Sigmoid colon (tissue), 7 donors: ENCODE data around the gene IL17RD. TPM values are rescaled to one million over a fixed set of nuclear protein-coding genes. Genes with fewer than 3 reads are reported as not detected.

ENCODE experiments used
- DNase-seq: peaks from one replicate; pipeline ENCODE4 v3.0.0-alpha.2; 2019
- H3K27ac ChIP-seq, 4 donors: fragments of 200-600 bp; sonication (generic); one replicate each; pipeline ENCODE4 v1.5.1; 2016 to 2019; ENCODE audit warnings: mild to moderate bottlenecking in 1 of 4
- H3K27me3 ChIP-seq, 3 donors: fragments of 200-600 bp; sonication (generic); one replicate each; pipeline ENCODE4 v1.5.1; 2019; ENCODE audit warnings: mild to moderate bottlenecking in 1 of 3
- H3K36me3 ChIP-seq, 4 donors: fragments of 200-600 bp; sonication (generic); one replicate each; pipeline ENCODE4 v1.5.1; 2016 to 2019
- H3K4me1 ChIP-seq, 4 donors: fragments of 200-600 bp; sonication (generic); one replicate each; pipeline ENCODE4 v1.5.1; 2017 to 2019
- H3K4me3 ChIP-seq, 4 donors: fragments of 200-600 bp; sonication (generic); one replicate each; pipeline ENCODE4 v1.5.1; 2017 to 2019; ENCODE audit warnings: mild to moderate bottlenecking in 2 of 4, moderate library complexity in 1 of 4
- H3K9me3 ChIP-seq, 4 donors: fragments of 200-600 bp in 3 of 4; sonication (generic) in 3 of 4; one replicate each; pipeline versions ENCODE4 v1.5.1 to v1.6.1; 2013 to 2019
- CTCF ChIP-seq, 4 experiments: fragments of 450-650 bp in 3 of 4; fragments of 200-600 bp in 1 of 4; IDR thresholded peaks; one replicate each; pipeline ENCODE4 v1.5.1; 2016 to 2019; ENCODE audit warnings: antibody characterized with exemption in 4 of 4, mild to moderate bottlenecking in 3 of 4, moderate library complexity in 2 of 4
- EP300 ChIP-seq, 4 donors: sonication (generic); formaldehyde crosslinking; IDR thresholded peaks; one replicate each; pipeline ENCODE4 v1.6.1; 2017; ENCODE audit warnings: antibody characterized with exemption in 4 of 4
- POLR2A ChIP-seq, 2 donors: fragments of 450-650 bp; IDR thresholded peaks; one replicate each; pipeline ENCODE4 v1.6.1; 2016; ENCODE audit warnings: antibody characterized with exemption in 2 of 2, mild to moderate bottlenecking in 2 of 2, moderate library complexity in 2 of 2
- POLR2AphosphoS5 ChIP-seq, 4 donors: sonication (generic); formaldehyde crosslinking; IDR thresholded peaks; one replicate each; pipeline ENCODE4 v1.6.1; 2017; ENCODE audit warnings: antibody characterized with exemption in 4 of 4
- WGBS, 2 donors: extraction: QIAGEN DNeasy Blood & Tissue Kit; methylation state at CpG; one replicate each; pipeline ENCODE4 v1.1.7; 2013; 5-methylcytosine and 5-hydroxymethylcytosine counted together
- intact Hi-C: fragments of 100-400 bp; cut with DNase I; formaldehyde crosslinking; loops from one replicate; pipeline ENCODE4 v1.15.1; 2023
- polyA plus RNA-seq, 3 donors: library from polyadenylated mRNA; stranded (reverse); fragments of 200-250 nt; gene quantifications; one replicate each; pipeline ENCODE4 v1.2.3, GENCODE V29; 2013
- total RNA-seq, 4 donors: library from RNA; depleted of rRNA; stranded (reverse); fragments of >200 nt; gene quantifications; one replicate each; pipeline ENCODE4 v1.1.0, GENCODE V29; 2016
- donor health status: healthy with polysubstance abuse.
- donor health status: Bipolar disorder and iron deficiency.
- donor health status: healthy.

IL17RD gene
- total and polyA plus RNA-seq, 7 donors, result under 0.01 to 46.8 (median 16.8) TPM

- H3K4me1 ChIP-seq, result peaks cover 0 to 59% (median 24%) of the 10 kb centered on the region in 4 donors
- H3K9me3 ChIP-seq, result no peaks in the 10 kb centered on the region
- intact Hi-C loops, result no loop called here
- no peak for DNase-seq
- WGBS, 2 donors, result 60 to 62% methylated on average over 3 of the region's 3 CpGs
- peaks cover 0 to 13% (median 0%) of the 10 kb centered on the region in 4 donors for H3K36me3 ChIP-seq
- no peaks in the 10 kb centered on the region for H3K27me3 ChIP-seq
- TF ChIP-seq CTCF (IDR thresholded peaks at IDR 0.05) (no peak), POLR2AphosphoS5 (IDR thresholded peaks at IDR 0.05) (no peak), POLR2A (IDR thresholded peaks at IDR 0.05) (no peak), EP300 (IDR thresholded peaks at IDR 0.05) (no peak)
- no peak overlapping the region for H3K4me3 ChIP-seq
- H3K27ac ChIP-seq, result peak overlapping the region in 2 of 4 donors; percentile 80 to 85
These were observed 46.9 kb downstream of the IL17RD start for GRCh38 chr3:57118254-57118653.

GRCh38 chr3:57116501-57116900 is 48.7 kb downstream of the IL17RD start:
- 90 to 96% methylated on average over 3 of the region's 3 CpGs for WGBS, 2 donors
- H3K27ac ChIP-seq, result no peak overlapping the region
- no peak overlapping the region for H3K4me3 ChIP-seq
- no peaks in the 10 kb centered on the region for H3K27me3 ChIP-seq
- intact Hi-C loops, result no loop called here
- H3K9me3 ChIP-seq, result no peaks in the 10 kb centered on the region
- peaks cover 0 to 21% (median 0%) of the 10 kb centered on the region in 4 donors for H3K36me3 ChIP-seq
- DNase-seq, result no peak
- H3K4me1 ChIP-seq, result peaks cover 0 to 48% (median 22%) of the 10 kb centered on the region in 4 donors
- TF ChIP-seq CTCF (IDR thresholded peaks at IDR 0.05), result no peak
- no peak for TF ChIP-seq EP300 (IDR thresholded peaks at IDR 0.05)
- no peak for TF ChIP-seq POLR2AphosphoS5 (IDR thresholded peaks at IDR 0.05)
- no peak for TF ChIP-seq POLR2A (IDR thresholded peaks at IDR 0.05)

GRCh38 chr3:57112206-57112605 is 52.9 kb downstream of the IL17RD start:
- DNase-seq, result no peak
- intact Hi-C loops, result no loop called here
- Histone ChIP-seq H3K36me3 (peaks cover 0 to 37% (median 2%) of the 10 kb centered on the region in 4 donors), H3K27me3 (no peaks in the 10 kb centered on the region), H3K4me3 (no peak overlapping the region), H3K9me3 (no peaks in the 10 kb centered on the region), H3K4me1 (peaks cover 0 to 26% (median 0%) of the 10 kb centered on the region in 4 donors), H3K27ac (peak overlapping the region in 1 of 4 donors; percentile 35)
- 54 to 61% methylated on average over 5 of the region's 5 CpGs for WGBS, 2 donors
- TF ChIP-seq POLR2AphosphoS5 (IDR thresholded peaks at IDR 0.05) (no peak), EP300 (IDR thresholded peaks at IDR 0.05) (no peak), CTCF (IDR thresholded peaks at IDR 0.05) (no peak), POLR2A (IDR thresholded peaks at IDR 0.05) (no peak)

GRCh38 chr3:57110798-57111197 is 54.4 kb downstream of the IL17RD start:
- intact Hi-C loops, result no loop called here
- Histone ChIP-seq H3K27me3 (no peaks in the 10 kb centered on the region), H3K36me3 (peaks cover 0 to 39% (median 2%) of the 10 kb centered on the region in 4 donors), H3K27ac (no peak overlapping the region), H3K4me1 (peaks cover 0 to 31% (median 3%) of the 10 kb centered on the region in 4 donors), H3K4me3 (no peak overlapping the region), H3K9me3 (no peaks in the 10 kb centered on the region)
- 81 to 88% methylated on average over 14 of the region's 14 CpGs for WGBS, 2 donors
- DNase-seq, result no peak
- TF ChIP-seq POLR2A (IDR thresholded peaks at IDR 0.05) (no peak), EP300 (IDR thresholded peaks at IDR 0.05) (no peak), CTCF (IDR thresholded peaks at IDR 0.05) (no peak)

- Histone ChIP-seq H3K4me1 (peaks cover 0 to 27% (median 3%) of the 10 kb centered on the region in 4 donors), H3K36me3 (peaks cover 0 to 43% (median 2%) of the 10 kb centered on the region in 4 donors), H3K27me3 (no peaks in the 10 kb centered on the region), H3K9me3 (no peaks in the 10 kb centered on the region), H3K4me3 (no peak overlapping the region), H3K27ac (no peak overlapping the region)
- intact Hi-C loops, result no loop called here
- no peak for TF ChIP-seq POLR2AphosphoS5 (IDR thresholded peaks at IDR 0.05)
- TF ChIP-seq POLR2A (IDR thresholded peaks at IDR 0.05), result no peak
- TF ChIP-seq CTCF (IDR thresholded peaks at IDR 0.05), result no peak
- TF ChIP-seq EP300 (IDR thresholded peaks at IDR 0.05), result no peak
- 64 to 83% methylated on average over 4 of the region's 4 CpGs for WGBS, 2 donors
- DNase-seq, result no peak
These were observed 54.9 kb downstream of the IL17RD start for GRCh38 chr3:57110214-57110613.
